ENCODE data around the gene SDK2. TPM values are rescaled to one million over a fixed set of nuclear protein-coding genes. Genes with fewer than 3 reads are reported as not detected.

Gene SDK2
- total RNA-seq, 1 donor = under 0.01 TPM

DNA sequence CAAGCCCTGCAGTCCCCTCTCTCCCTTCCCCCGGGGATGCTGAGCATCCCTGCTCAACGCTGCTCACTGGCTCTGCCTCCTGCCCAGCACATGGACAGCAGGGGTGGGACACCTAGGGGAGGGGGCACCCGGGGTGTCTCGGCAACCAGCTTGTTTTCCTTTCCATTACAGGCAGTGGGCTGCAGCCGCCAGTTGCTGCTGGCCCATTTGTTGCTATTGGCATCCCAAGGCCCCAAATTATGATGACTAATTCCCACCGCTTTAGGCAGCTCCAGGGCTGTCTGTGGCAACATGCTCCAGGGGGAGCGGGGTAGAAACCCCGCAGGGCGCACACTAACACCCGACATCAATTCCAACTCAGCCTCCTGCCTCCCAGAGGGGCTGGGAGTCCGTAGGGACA, 4.9 kb downstream of the SDK2 start:
- no peaks in the 10 kb centered on the region for H3K36me3 ChIP-seq (ENCODE audit: insufficient read depth, low read length)
- H3K27me3 ChIP-seq (ENCODE audit: insufficient read depth, low read length) = peaks cover 34% of the 10 kb centered on the region
- H4K20me1 ChIP-seq (ENCODE audit: insufficient read depth, low read length) = no peaks in the 10 kb centered on the region
- H3K4me1 ChIP-seq (ENCODE audit: insufficient read depth, low read length) = no peaks in the 10 kb centered on the region
- H2AFZ ChIP-seq (ENCODE audit: low read length) = no peak overlapping the region
- H3K79me2 ChIP-seq (ENCODE audit: insufficient read depth, low read length) = no peaks in the 10 kb centered on the region
- no peaks in the 10 kb centered on the region for H3K9me3 ChIP-seq (ENCODE audit: low read depth, low read length)
- H3K4me3 ChIP-seq (ENCODE audit: insufficient read depth, low read length) = no peak overlapping the region
- H3K4me2 ChIP-seq (ENCODE audit: insufficient read depth, low read length) = no peak overlapping the region
- peak; percentile 89 for DNase-seq (ENCODE audit: insufficient read length, low spot score, missing footprints)
- TF ChIP-seq, protein P1, sequence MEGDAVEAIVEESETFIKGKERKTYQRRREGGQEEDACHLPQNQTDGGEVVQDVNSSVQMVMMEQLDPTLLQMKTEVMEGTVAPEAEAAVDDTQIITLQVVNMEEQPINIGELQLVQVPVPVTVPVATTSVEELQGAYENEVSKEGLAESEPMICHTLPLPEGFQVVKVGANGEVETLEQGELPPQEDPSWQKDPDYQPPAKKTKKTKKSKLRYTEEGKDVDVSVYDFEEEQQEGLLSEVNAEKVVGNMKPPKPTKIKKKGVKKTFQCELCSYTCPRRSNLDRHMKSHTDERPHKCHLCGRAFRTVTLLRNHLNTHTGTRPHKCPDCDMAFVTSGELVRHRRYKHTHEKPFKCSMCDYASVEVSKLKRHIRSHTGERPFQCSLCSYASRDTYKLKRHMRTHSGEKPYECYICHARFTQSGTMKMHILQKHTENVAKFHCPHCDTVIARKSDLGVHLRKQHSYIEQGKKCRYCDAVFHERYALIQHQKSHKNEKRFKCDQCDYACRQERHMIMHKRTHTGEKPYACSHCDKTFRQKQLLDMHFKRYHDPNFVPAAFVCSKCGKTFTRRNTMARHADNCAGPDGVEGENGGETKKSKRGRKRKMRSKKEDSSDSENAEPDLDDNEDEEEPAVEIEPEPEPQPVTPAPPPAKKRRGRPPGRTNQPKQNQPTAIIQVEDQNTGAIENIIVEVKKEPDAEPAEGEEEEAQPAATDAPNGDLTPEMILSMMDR (IDR thresholded peaks at IDR 0.05; ENCODE audit: extremely low read depth, low read depth, low read length) = no peak
- no peak overlapping the region for H3K27ac ChIP-seq (ENCODE audit: low read depth, low read length)

DNA sequence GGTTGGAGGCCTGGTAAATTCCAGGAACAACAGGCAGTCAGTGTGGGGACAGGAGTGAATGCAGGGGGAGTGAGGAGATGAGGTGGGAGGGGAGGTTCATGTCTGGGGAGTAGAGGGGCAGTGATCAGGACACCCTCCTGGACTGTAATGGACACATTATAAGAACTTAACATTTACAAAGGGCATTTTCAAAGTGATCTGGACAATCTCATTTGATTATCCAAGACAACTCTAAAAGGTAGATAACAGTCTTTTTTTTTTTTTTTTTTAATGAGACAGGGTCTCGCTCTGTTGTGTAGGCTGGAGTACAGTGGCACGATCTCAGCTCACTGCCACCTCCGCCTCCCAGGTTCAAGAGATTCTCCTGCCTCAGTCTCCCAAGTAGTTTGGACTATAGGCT, 5.7 kb downstream of the SDK2 start:
- H3K79me2 ChIP-seq (ENCODE audit: insufficient read depth, low read length) = no peaks in the 10 kb centered on the region
- no peak overlapping the region for H3K27ac ChIP-seq (ENCODE audit: low read depth, low read length)
- no peaks in the 10 kb centered on the region for H3K9me3 ChIP-seq (ENCODE audit: low read depth, low read length)
- no peaks in the 10 kb centered on the region for H4K20me1 ChIP-seq (ENCODE audit: insufficient read depth, low read length)
- TF ChIP-seq, protein P1 (IDR thresholded peaks at IDR 0.05; ENCODE audit: extremely low read depth, low read depth, low read length) = no peak
- DNase-seq (ENCODE audit: insufficient read length, low spot score, missing footprints) = no peak
- H3K4me3 ChIP-seq (ENCODE audit: insufficient read depth, low read length) = no peak overlapping the region
- no peak overlapping the region for H3K4me2 ChIP-seq (ENCODE audit: insufficient read depth, low read length)
- no peaks in the 10 kb centered on the region for H3K4me1 ChIP-seq (ENCODE audit: insufficient read depth, low read length)
- H2AFZ ChIP-seq (ENCODE audit: low read length) = no peak overlapping the region
- H3K27me3 ChIP-seq (ENCODE audit: insufficient read depth, low read length) = peaks cover 28% of the 10 kb centered on the region
- no peaks in the 10 kb centered on the region for H3K36me3 ChIP-seq (ENCODE audit: insufficient read depth, low read length)

DNA sequence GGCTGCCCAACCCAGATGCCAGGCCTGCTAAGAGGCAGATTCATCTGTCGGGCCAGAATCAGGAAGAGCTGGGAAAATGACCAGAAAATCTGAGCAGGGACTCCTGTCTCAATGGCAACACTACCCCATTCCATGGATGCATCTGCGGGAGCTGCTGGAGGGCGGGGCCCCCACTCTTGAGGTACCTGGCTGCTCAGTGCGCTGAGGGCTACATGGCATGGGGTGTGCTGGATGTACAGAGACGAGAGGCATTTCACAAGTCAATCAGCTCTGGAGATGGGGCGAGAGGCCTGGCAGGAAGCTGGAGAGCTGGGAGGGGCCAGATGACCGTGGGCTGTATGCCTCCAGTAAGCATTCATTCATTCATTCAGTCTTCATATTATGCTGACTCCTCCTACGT, 6.4 kb downstream of the SDK2 start:
- no peak overlapping the region for H3K4me3 ChIP-seq (ENCODE audit: insufficient read depth, low read length)
- H3K9me3 ChIP-seq (ENCODE audit: low read depth, low read length) = no peaks in the 10 kb centered on the region
- TF ChIP-seq, protein P1 (IDR thresholded peaks at IDR 0.05; ENCODE audit: extremely low read depth, low read depth, low read length) = no peak
- no peaks in the 10 kb centered on the region for H4K20me1 ChIP-seq (ENCODE audit: insufficient read depth, low read length)
- H3K4me2 ChIP-seq (ENCODE audit: insufficient read depth, low read length) = no peak overlapping the region
- H2AFZ ChIP-seq (ENCODE audit: low read length) = no peak overlapping the region
- H3K4me1 ChIP-seq (ENCODE audit: insufficient read depth, low read length) = no peaks in the 10 kb centered on the region
- no peaks in the 10 kb centered on the region for H3K79me2 ChIP-seq (ENCODE audit: insufficient read depth, low read length)
- DNase-seq (ENCODE audit: insufficient read length, low spot score, missing footprints) = no peak
- H3K27ac ChIP-seq (ENCODE audit: low read depth, low read length) = no peak overlapping the region
- no peaks in the 10 kb centered on the region for H3K36me3 ChIP-seq (ENCODE audit: insufficient read depth, low read length)
- peaks cover 21% of the 10 kb centered on the region for H3K27me3 ChIP-seq (ENCODE audit: insufficient read depth, low read length)

DNA sequence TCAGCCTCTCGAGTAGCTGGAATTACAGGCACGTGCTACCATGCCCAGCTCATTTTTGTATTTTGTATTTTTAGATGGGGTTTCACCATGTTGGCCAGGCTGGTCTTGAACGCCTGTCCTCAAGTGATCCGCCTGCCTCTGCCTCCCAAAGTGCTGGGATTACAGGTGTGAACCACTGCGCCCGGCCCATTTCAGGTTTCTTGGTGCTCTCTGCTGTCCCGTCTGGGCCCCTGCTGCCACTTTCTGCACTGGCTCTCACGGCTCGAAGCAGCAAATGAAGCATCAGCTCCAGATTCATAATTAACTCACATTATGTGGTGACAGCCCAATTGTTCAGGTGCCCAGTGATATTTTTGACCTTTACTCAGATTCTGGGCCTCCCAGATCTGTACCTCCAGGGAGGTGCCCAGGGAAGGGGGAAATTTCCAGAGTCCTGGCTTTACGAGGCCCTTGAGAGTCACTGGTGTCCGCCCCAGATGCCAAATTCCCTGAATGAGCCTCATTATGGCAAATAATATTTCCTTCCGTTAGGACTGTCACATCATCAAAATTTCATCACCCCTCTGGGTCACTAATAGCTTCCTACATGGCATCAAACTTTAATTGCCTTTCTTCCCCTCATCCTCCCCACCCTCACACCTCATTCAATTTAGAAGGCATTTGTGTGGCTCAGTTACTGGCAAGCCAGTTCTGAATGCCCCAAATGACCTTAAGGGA, 9.0 kb downstream of the SDK2 start:
- H3K4me1 ChIP-seq (ENCODE audit: insufficient read depth, low read length) = no peaks in the 10 kb centered on the region
- no peaks in the 10 kb centered on the region for H3K79me2 ChIP-seq (ENCODE audit: insufficient read depth, low read length)
- no peak for DNase-seq (ENCODE audit: insufficient read length, low spot score, missing footprints)
- no peak overlapping the region for H2AFZ ChIP-seq (ENCODE audit: low read length)
- H3K4me3 ChIP-seq (ENCODE audit: insufficient read depth, low read length) = no peak overlapping the region
- no peaks in the 10 kb centered on the region for H3K27me3 ChIP-seq (ENCODE audit: insufficient read depth, low read length)
- no peak overlapping the region for H3K27ac ChIP-seq (ENCODE audit: low read depth, low read length)
- TF ChIP-seq, protein P1 (IDR thresholded peaks at IDR 0.05; ENCODE audit: extremely low read depth, low read depth, low read length) = no peak
- H3K9me3 ChIP-seq (ENCODE audit: low read depth, low read length) = no peaks in the 10 kb centered on the region
- H3K36me3 ChIP-seq (ENCODE audit: insufficient read depth, low read length) = no peaks in the 10 kb centered on the region
- no peaks in the 10 kb centered on the region for H4K20me1 ChIP-seq (ENCODE audit: insufficient read depth, low read length)
- no peak overlapping the region for H3K4me2 ChIP-seq (ENCODE audit: insufficient read depth, low read length)
